Stimulated activated CD8-positive, alpha-beta memory T cell treated with anti-CD3 and anti-CD28 coated beads, Interleukin-15, amount 100 ng/mL, for 24 hours (primary cell): ENCODE data around the gene MCF2L.
"Not testable (repeated sequence)": the region's sequence is repeated elsewhere in the genome, so short reads cannot be mapped to it uniquely, and the experiment has no call there.

Experiments
- DNase-seq: peaks from one replicate; pipeline ENCODE4 v3.0.0-alpha.2; 2020; ENCODE audit warnings: low read depth

The MCF2L gene

DNA sequence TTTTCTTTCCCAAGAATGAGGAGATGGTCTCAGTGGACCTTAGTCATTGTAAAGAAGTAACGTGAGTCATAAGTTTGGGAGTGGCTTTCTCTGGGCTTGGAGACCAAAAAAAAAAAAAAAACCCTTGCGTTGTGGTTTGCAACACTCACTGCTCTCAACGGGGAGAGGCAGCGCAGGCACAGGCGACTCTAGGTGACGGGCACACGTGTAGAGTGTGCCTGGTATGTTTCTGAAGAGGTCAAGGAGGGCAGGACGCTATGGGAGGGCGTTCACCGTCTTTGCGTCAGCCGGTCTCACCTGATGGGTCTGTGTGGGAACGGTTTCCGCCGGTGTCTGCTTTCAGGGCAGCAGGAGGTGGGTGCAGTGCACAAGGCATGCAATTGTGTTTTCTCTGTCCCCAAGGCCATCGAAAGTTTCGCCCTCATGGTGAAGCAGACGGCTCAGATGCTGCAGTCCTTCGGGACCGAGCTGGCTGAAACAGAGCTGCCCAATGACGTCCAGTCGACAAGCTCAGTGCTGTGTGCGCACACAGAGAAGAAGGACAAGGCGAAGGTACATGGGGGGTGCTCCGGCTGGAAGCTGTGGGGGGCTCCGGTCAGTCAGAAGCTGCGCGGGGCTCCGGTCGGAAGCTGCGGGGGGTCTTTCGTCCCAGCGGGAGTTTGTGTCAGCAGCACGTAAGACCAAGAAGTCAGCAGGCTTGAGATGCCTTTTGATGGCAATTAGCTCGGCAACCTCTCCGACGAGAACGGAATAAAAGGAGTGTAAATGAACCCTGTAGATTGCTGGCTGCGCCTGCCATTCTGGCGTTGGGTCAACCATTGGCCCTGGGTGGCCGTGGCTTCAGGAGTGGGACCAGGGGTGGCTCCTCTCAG lies 95.8 kb downstream of the MCF2L start:
- DNase-seq, result no peak

DNA sequence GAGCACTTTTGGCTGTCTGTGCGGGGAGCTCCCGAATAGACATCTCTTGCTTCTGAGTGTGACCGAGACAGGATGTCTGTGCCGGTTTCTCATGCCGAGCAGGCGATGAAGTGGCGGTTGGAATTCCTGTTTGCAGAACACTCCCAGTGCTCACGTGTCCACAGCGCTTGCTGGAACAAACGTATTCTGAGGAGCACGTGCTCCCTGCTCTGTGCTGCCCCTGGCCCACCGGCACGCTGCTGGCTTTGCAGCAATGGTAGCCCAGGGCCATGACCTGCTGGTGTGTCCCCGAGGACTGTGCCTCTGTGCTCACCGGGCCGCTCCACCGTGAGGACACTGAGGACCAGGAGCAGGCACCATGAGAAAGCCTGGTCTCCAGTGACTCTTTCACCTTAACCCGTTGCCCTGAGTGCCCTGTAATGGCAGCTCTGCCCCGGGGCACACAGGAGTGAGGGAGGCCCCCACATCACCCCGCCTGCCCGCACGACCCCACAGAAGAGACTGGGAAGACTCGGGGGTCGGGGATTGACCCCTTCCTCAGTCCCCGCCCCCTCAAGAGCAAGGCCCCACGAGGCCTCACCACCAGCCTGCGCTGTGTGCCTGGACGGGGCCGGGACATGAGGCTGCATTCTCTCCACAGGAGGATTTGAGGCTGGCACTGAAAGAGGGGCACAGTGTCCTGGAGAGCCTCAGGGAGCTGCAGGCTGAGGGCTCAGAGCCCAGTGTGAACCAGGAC lies 96.6 kb downstream of the MCF2L start:
- no peak for DNase-seq

DNA sequence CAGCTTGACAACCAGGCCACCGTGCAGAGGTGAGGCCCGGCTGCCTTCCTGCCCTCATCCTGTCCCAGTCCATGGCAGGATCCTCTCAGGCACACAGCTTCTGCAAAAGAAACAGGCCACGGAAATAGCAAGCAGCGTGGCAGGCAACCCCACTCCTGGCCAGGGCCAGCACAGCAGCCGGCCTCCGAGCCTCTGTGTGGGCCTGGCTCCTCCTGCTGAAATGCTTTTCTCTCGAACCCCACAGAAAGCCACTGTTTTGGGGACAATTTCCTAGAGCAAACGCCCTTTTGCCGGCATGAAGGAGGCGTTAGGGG lies 97.1 kb downstream of the MCF2L start:
- no peak for DNase-seq

DNA sequence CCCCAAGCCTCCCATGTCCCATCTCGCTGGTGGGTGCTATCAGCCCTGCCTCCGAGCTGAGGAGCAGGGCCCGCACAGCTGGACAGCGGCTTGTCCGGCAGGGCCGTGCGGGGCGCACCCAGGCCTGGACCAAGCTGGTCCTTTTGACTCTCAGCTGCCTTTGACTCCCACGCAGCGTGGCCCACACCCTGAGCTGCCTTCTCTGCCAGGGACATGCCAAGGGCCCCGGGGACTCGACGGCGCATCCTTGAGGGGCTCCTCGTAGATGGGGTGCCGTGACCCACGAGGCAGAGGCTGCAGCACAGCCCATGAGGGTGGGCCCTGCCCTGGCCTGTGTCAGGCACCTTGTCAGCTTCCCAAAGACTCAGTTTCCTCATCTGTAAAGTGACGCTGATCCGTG lies 97.7 kb downstream of the MCF2L start:
- DNase-seq, result no peak

DNA sequence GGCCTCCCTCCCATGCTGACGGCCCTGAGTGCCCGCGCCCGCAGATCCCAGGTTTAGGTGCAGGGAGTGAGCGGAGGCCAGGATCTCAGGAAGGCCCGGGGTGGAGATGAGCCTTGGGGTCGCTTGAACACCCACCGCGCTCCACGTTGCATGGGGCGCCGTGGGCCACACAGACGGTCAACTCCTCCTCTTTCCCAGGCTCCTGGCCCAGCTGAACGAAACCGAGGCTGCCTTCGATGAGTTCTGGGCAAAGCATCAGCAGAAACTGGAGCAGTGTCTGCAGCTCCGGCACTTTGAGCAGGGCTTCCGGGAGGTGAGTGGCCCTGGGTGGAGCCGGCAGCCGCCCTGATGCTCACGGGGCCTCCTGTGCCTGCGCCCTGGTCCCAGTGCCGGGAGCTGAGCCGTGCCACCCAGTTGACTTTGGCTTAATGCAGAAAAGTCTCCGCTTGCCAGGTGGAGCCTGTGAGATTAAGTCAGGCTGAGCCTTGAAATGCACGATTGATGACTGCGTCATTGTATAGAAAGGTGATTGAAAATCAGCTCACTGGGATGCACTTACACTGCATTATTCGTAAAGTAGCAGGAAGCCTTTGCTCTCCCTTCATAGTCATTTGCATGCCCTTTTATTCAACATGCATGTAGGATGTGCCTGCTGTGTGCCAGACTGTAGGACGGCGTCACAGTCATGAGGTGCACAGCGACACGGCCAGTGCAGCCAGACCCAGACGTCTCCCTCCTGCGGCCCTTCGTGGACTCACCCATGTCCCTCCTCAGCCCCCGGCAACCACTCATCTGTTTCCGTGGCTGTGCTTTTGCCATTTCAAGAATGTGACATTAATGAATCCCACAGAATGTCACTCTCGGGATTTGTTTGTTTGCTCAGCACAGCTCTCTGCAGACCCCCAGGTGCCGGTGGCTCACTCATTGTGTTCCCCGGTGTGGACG lies 101.1 kb downstream of the MCF2L start:
- no peak for DNase-seq

DNA sequence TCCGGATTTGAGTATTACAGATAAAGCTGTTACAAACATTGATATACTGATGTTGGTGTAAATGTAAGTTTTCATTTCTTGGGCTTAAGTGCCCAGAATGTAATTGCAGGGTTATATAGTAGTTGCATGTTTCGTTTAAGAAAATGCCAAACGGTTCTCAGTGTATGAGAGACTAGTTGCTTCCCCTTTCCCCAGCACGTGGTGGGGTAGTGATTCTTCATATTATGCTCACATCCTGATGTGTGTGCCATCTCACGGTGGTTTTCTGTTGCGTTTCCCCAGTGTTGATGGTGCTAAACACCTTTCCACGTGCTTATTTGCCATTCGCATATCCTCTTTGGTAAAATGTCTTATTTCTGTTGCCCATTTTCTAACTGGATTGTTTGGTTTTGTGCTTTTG lies 101.8 kb downstream of the MCF2L start:
- no peak for DNase-seq

DNA sequence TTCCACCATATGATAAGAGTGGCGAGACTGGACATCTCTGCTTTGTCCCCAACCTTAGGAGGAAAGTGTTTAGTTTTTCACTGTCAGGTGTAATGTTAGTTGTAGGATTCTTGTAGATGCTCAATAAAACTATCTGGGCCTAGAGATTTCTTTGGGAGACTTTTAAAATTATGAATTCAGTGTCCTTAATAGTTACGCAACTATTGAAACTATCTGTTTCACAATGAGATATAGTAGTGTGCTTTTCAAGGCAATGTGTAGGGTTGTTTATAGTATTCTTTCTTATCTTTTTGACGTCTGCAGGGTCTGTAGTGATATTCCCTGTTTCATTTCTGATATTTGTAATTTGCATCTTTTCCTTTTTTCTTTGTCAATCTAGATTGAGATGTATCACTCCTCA lies 103.4 kb downstream of the MCF2L start:
- DNase-seq, result no peak

DNA sequence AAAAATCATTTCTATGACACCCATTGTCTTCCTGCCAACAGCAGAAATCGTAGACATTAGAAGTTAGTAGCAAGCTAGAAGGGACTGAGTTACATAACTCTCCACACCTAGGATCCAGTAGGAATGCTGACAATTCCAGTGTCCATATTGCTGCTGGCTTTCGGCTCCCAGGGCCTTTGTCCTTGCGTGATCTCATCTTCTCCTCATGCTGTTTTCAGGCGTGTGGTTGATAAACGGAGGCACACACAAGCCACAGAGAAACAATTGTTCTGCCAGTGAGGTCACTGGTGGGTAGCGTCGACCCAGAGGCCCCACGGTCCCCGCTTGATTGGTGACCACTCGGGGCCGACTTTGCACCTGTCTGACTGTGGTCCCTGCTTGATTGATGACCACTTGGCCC lies 104.9 kb downstream of the MCF2L start:
- DNase-seq, result no peak

DNA sequence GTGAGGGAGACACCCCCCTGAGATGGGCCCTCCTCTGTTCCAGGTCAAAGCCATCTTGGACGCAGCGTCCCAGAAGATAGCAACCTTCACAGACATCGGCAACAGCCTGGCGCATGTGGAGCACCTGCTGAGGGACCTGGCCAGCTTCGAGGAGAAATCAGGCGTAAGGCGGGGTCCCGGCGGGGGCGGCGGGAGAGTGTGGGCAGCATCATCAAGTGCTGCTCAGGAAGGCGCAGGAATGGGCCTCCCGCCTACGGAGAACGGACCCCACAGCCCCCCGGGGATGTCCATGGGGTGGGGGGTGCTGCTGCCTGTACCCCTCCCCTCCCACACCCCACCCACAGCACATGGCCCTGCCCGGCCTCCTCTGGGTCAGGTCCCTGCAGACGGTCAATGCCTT lies 105.4 kb downstream of the MCF2L start:
- no peak for DNase-seq

DNA sequence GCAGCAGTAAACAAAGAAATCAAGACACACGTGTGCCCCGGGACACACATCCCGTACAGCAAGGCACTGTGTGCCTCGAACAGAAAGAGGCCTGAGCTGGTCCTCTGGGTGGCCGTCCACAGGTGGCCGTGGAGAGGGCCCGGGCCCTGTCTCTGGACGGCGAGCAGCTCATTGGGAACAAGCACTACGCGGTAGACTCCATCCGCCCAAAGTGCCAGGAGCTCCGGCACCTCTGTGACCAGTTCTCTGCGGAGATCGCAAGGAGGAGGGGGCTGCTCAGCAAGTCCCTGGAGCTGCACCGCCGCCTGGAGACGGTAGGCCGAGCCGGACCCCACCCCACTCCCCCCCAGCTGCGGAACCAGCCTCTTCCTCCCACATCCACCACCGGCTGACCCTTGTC lies 105.9 kb downstream of the MCF2L start:
- DNase-seq, result no peak

DNA sequence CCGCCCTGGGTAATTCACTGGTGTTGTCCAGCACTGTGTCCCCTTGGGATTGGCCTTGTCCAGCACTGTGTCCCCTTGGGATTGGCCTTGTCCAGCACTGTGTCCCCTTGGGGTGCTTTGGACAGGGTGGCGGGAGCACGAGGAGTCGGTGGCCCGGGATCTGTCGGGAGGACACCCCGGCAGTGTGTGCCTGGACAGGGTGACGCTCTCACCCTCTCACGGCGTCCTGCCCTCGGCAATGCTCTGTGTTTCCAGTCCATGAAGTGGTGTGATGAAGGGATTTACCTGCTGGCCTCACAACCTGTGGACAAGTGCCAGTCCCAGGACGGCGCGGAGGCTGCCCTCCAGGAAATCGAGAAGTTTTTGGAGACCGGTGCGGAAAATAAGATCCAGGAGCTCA lies 106.7 kb downstream of the MCF2L start:
- no peak for DNase-seq

DNA sequence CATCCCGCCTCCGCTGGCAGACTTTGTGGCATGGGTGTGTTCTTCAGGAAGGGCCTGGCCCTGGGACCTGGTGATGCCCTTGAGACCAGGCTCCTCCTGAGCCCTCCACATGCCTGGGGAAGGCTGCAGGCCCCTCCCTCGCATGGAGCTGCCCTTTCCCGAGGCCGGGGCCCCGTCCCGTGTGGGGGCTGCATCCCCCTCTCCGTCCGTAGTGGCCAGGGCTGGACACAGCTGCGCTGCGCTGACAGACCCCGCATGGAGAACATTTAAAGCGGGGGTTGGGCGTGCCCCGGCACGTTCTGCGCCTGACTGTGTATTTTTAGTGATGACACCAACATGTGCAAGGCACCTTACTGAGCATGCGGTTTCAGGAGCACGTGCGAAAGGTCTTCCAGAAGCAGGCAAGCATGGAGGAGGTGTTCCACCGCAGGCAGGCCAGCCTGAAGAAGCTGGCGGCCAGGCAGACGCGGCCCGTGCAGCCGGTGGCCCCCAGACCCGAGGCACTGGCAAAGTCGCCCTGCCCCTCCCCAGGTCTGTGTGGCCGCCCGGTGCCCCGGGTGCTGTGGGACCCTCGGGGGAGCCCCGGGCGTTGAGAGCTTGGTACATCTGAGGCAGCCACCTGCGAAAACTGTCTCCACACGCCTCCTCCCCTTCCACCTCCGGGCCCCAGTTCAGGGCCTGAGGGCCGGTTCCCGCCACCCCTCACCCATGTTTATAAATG lies 107.8 kb downstream of the MCF2L start:
- DNase-seq, result no peak

DNA sequence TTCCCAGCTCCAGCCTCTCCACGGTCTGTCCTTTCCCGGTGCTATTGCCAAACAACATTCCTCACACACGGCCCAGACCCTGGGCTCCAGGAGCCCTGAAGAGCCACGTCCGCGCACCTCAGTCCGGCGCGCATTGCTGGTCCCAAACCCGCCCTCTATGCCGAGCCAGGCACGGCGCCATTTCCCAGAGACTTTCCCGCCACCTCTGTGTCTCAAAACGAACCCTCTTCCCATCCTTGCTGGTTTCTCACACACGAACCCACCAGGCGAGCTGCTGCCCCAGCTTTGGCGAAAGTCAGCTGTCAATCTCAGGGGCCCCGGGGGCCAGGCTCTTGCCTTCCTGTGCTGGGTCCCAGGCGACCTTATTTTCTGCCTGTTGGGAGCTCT lies 108.5 kb downstream of the MCF2L start:
- DNase-seq, result no peak

DNA sequence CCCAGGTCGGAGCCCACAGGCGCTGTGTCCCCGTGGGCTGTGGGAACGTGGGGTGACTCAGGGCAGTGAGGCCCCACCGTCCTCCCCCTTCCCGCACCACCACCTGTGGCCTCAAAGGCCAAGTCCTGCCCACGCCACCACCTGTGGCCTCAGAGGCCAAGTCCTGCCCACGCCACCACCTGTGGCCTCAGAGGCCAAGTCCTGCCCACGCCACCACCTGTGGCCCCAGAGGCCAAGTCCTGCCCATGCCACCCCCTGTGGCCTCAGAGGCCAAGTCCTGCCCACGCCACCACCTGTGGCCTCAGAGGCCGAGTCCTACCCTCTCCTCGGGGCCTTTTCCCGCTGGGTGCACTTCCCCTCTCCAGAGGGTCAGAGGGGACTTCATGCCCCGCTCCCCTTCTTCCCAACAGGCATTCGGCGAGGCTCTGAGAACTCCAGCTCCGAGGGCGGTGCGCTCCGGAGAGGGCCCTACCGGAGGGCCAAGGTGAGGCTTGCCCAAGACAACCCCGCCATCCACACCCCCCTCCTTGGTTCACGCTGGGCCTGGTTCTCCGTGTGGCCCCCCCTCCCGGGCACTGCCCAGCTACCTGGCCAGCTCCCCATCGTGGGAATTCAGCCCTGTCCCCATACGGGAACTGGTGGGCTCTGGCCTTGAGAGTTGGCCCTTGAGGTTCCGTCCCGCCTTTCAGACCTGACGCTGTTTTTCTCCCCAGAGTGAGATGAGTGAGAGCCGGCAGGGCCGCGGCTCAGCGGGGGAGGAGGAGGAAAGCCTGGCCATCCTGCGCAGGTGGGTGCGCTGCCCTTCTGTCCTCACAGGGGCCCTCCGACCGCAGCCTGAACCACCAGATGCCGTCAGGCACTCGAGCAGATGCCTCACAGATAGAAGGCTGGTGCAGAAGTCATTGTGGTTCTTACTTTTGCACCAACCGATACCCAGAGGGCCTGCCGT lies 109.2 kb downstream of the MCF2L start:
- DNase-seq, result no peak

DNA sequence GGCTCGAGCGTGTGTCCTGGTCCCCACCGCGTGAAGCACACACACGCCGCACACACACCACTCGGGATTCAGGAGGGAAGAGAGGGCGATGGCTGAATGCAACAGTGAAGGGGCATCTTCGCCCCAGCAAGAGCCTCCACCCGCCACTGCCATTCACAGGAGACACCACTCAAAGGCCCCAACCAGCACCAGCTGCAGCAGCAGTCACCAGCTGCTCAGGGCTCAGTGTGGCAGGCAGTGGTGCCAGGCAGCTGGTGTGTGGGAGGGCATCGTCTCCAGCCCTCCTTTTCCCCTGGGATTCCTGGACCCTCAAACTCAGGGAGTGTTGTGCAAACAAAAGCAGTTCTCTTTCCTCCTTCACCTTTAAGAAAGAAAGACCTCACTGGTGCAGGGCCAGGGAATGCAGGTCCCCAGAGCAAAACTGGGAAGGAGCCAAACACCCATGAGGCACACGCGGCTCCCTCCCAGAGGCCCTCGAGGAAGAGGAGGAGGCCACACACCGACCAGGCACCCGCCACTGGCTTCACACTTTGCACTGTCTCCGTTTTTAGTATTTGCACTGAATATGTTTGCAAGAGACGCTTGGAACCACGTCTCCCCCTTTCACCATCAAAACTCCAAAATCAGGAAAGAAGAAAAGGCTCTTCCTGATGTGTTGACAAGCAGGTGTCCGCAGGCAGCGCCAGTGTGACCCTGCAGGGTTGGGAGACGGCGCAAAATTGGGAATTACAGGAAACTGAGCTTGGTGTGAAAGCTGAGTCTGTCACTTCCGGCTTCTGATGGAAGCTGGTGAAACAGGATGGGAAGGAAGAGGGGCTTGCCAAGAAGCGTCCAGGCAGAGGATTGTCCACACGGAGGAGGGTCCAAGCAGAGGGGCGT lies 110.1 kb downstream of the MCF2L start:
- no peak for DNase-seq

DNA sequence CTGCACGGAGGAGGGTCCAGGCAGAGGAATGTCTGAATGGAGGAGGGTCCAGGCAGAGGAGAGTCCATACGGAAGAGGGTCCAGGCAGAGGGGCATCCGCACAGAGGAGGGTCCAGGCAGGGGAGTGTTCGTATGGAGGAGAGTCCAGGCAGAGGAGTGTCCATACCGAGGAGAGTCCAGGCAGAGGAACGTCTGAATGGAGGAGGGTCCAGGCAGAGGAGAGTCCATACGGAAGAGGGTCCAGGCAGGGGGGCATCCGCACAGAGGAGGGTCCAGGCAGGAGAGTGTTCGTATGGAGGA lies 110.7 kb downstream of the MCF2L start:
- not testable (repeated sequence) for DNase-seq

DNA sequence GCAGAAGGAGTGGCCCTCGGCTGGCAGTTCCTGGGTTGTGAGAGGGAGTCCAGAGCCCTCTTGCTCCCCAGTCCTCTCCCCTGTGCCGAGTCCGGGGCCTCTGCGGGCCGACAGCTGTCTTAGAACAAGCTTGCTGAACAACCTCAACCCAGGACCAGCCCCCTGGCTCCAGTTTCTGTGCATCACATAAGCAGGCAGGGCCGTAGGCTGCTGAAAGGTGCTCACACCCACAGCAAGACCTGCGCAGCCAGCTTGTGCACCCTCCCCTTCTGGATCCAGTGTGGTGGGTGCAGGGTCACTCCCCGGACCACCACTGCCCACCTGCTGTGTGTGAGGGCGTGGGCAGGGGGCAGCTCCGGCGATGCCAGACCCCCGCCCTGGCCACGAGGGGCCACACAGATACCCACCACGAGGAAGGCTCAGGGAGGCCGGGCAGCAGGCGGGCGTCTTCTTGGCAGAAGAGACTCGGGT lies 111.4 kb downstream of the MCF2L start:
- no peak for DNase-seq

DNA sequence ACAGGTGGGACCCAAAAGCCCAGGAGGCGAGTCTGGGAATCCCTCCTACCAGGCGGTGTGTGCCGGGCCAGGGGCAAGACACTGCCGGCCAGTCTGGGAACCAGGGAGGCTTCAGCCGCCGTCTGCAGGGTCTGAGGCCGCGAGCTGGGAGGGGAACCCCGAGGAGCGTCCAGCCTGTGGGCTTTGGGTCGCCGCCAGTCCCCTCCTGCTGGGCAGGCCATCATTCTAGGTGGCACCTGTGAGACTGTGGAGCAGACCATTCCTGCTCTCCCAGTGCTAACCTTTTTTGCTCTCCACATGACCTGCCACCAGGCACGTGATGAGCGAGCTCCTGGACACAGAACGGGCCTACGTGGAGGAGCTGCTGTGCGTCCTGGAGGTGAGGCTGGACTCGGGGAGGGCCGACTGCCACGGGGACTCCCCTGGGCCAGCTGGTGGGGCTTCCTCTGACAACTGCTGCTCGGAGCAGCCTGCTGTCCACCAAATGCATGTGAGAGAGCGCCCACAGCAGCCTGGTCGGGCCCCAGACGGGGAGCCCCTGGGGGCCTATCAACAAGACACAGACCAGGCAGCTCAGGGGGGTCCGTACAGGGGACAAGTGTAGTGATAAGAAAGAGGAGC lies 112.0 kb downstream of the MCF2L start:
- DNase-seq, result no peak
